Liver (tissue), 9 donors: Measurements from ENCODE around the gene CALML3. TPM values are rescaled to one million over a fixed set of nuclear protein-coding genes. Genes with fewer than 3 reads are reported as not detected.

Experiments
- DNase-seq: peaks from one replicate; pipeline ENCODE4 v3.0.0-alpha.2; 2017; ENCODE audit warnings: low spot score
- H3K27ac ChIP-seq, 2 donors: one replicate each; pipeline ENCODE4 v1.7.0; 2013; ENCODE audit warnings: inconsistent platforms in 2 of 2, low read length in 2 of 2, control low read depth in 1 of 2, low read depth in 1 of 2, mild to moderate bottlenecking in 1 of 2
- H3K27me3 ChIP-seq, 4 donors: one replicate each; pipeline versions ENCODE4 v1.6.1 to v1.7.0; 2013; ENCODE audit warnings: low read length in 3 of 4, inconsistent platforms in 1 of 4, mild to moderate bottlenecking in 1 of 4, moderate library complexity in 1 of 4; ENCODE audit not compliant: control insufficient read depth in 4 of 4, insufficient read depth in 4 of 4
- H3K36me3 ChIP-seq, 4 donors: one replicate each; pipeline versions ENCODE4 v1.6.1 to v1.7.0; 2013; ENCODE audit warnings: low read length in 3 of 4, mild to moderate bottlenecking in 3 of 4, low read depth in 1 of 4, moderate library complexity in 1 of 4; ENCODE audit not compliant: control insufficient read depth in 4 of 4, insufficient read depth in 3 of 4
- H3K4me1 ChIP-seq, 4 donors: one replicate each; pipeline versions ENCODE4 v1.6.1 to v1.7.0; 2013; ENCODE audit warnings: low read length in 3 of 4, mild to moderate bottlenecking in 3 of 4, moderate library complexity in 1 of 4; ENCODE audit not compliant: control insufficient read depth in 4 of 4, insufficient read depth in 4 of 4
- H3K4me3 ChIP-seq, 3 donors: one replicate each; pipeline versions ENCODE4 v1.6.1 to v1.7.0; 2013; ENCODE audit warnings: low read length in 3 of 3, control low read depth in 1 of 3, low read depth in 1 of 3, mild to moderate bottlenecking in 1 of 3
- H3K9ac ChIP-seq, 2 donors: one replicate each; pipeline ENCODE4 v1.7.0; 2013; ENCODE audit warnings: low read length in 2 of 2, mild to moderate bottlenecking in 2 of 2, moderate library complexity in 2 of 2, control low read depth in 1 of 2, low read depth in 1 of 2
- H3K9me3 ChIP-seq, 4 donors: one replicate each; pipeline versions ENCODE4 v1.6.1 to v1.7.0; 2013; ENCODE audit warnings: low read length in 3 of 4; ENCODE audit not compliant: control insufficient read depth in 4 of 4
- ATF3 ChIP-seq: IDR thresholded peaks from 2 replicates; pipeline ENCODE4 v1.6.1; 2016; ENCODE audit warnings: antibody characterized with exemption
- CTCF ChIP-seq: fragments of 150-350 bp; IDR thresholded peaks from 2 replicates; pipeline ENCODE4 v1.5.1; 2017; ENCODE audit warnings: improper control_type of control experiment, low read depth, low read length; ENCODE audit not compliant: missing input control
- EGR1 ChIP-seq, 2 donors: IDR thresholded peaks; 2 replicates each; pipeline ENCODE4 v1.6.1; 2016 to 2018; ENCODE audit warnings: antibody characterized with exemption in 2 of 2, low read depth in 2 of 2
- FOXA1 ChIP-seq: IDR thresholded peaks from 2 replicates; pipeline ENCODE4 v1.6.1; 2016; ENCODE audit warnings: antibody characterized with exemption
- FOXA2 ChIP-seq: IDR thresholded peaks from 2 replicates; pipeline ENCODE4 v1.6.1; 2016; ENCODE audit warnings: antibody characterized with exemption
- GABPA ChIP-seq, 2 donors: IDR thresholded peaks in 1 of 2; conservative IDR thresholded peaks in 1 of 2; 2 replicates each; pipeline ENCODE4 v1.6.1; 2016; ENCODE audit warnings: antibody characterized with exemption in 2 of 2, mild to moderate bottlenecking in 1 of 2, moderate library complexity in 1 of 2
- HNF4A ChIP-seq, 2 donors: conservative IDR thresholded peaks; 2 replicates each; pipeline ENCODE4 v1.6.1; 2016; ENCODE audit warnings: antibody characterized with exemption in 2 of 2, mild to moderate bottlenecking in 2 of 2
- HNF4G ChIP-seq: IDR thresholded peaks from 2 replicates; pipeline ENCODE4 v1.6.1; 2016; ENCODE audit warnings: antibody characterized with exemption
- JUND ChIP-seq, 2 donors: IDR thresholded peaks; 2 replicates each; pipeline ENCODE4 v1.6.1; 2016; ENCODE audit warnings: antibody characterized with exemption in 2 of 2
- MAX ChIP-seq: IDR thresholded peaks from 2 replicates; pipeline ENCODE4 v1.6.1; 2016; ENCODE audit warnings: antibody characterized with exemption
- NR2F2 ChIP-seq: IDR thresholded peaks from 2 replicates; pipeline ENCODE4 v1.6.1; 2016; ENCODE audit warnings: antibody characterized with exemption
- RAD21 ChIP-seq, 2 donors: IDR thresholded peaks; 2 replicates each; pipeline ENCODE4 v1.6.1; 2016; ENCODE audit warnings: antibody characterized with exemption in 2 of 2, mild to moderate bottlenecking in 2 of 2
- REST ChIP-seq: IDR thresholded peaks from 2 replicates; pipeline ENCODE4 v1.6.1; 2016; ENCODE audit warnings: antibody characterized with exemption, mild to moderate bottlenecking
- RXRA ChIP-seq, 2 donors: IDR thresholded peaks; 2 replicates each; pipeline ENCODE4 v1.6.1; 2017 to 2018; ENCODE audit warnings: antibody characterized with exemption in 2 of 2, mild to moderate bottlenecking in 1 of 2
- YY1 ChIP-seq: IDR thresholded peaks from 2 replicates; pipeline ENCODE4 v1.6.1; 2016; ENCODE audit warnings: antibody characterized with exemption, mild to moderate bottlenecking
- ZBTB33 ChIP-seq: IDR thresholded peaks from 2 replicates; pipeline ENCODE4 v1.6.1; 2016; ENCODE audit warnings: antibody characterized with exemption
- WGBS: extraction: QIAGEN DNeasy Blood & Tissue Kit; methylation state at CpG from one replicate; pipeline ENCODE4 v1.1.7; 2013; 5-methylcytosine and 5-hydroxymethylcytosine counted together
- polyA plus RNA-seq, 2 donors: library from polyadenylated mRNA; stranded (reverse) in 1 of 2; unstranded in 1 of 2; fragments of 200-250 nt in 1 of 2; fragments of >200 nt in 1 of 2; fragmentation: Nextera tagmentation in 1 of 2; extraction: Ambion mirVana in 1 of 2; gene quantifications; one replicate each; pipeline versions ENCODE4 v1.2.1 to v1.2.3, GENCODE V29; 2013 to 2015
- total RNA-seq, 2 donors: library from RNA; depleted of rRNA; stranded (reverse); fragments of >200 nt; gene quantifications; one replicate each; pipeline ENCODE4 v1.2.3, GENCODE V29; 2014
- donor health status: healthy.
- donor health status: healthy.
- donor health status: healthy.
- donor health status: healthy.
- donor health status: healthy.

The CALML3 gene
- total and polyA plus RNA-seq, 4 donors: not detected

- Histone ChIP-seq H3K4me1 (peaks cover 5 to 14% (median 9%) of the 10 kb centered on the region in 4 donors), H3K9me3 (no peaks in the 10 kb centered on the region), H3K27me3 (no peaks in the 10 kb centered on the region), H3K36me3 (no peaks in the 10 kb centered on the region), H3K4me3 (no peak overlapping the region), H3K9ac (no peak overlapping the region), H3K27ac (no peak overlapping the region)
- 93% methylated on average over 16 of the region's 16 CpGs for WGBS
- no peak for DNase-seq
- TF ChIP-seq FOXA2 (no peak), FOXA1 (no peak), HNF4G (no peak), RXRA (IDR thresholded peaks at IDR 0.05) (no peak), GABPA (IDR thresholded peaks at IDR 0.05 in 1 of 2, conservative IDR thresholded peaks at IDR 0.05 in 1 of 2) (no peak), EGR1 (IDR thresholded peaks at IDR 0.05; ENCODE audit: low read depth in 2 of 2) (no peak), CTCF (no peak), ATF3 (no peak), MAX (no peak), NR2F2 (no peak), YY1 (no peak), RAD21 (IDR thresholded peaks at IDR 0.05) (no peak)
These were observed 10.4 kb upstream of the CALML3 start for GRCh38 chr10:5514226-5514850.

GRCh38 chr10:5515948-5516761 is 8.6 kb upstream of the CALML3 start:
- no peaks in the 10 kb centered on the region for H3K36me3 ChIP-seq
- peaks cover 5 to 14% (median 9%) of the 10 kb centered on the region in 4 donors for H3K4me1 ChIP-seq
- no peak for DNase-seq
- 80% methylated on average over 10 of the region's 10 CpGs for WGBS
- no peak overlapping the region for H3K9ac ChIP-seq
- H3K27me3 ChIP-seq: no peaks in the 10 kb centered on the region
- no peaks in the 10 kb centered on the region for H3K9me3 ChIP-seq
- TF ChIP-seq HNF4A (conservative IDR thresholded peaks at IDR 0.05) (no peak), GABPA (IDR thresholded peaks at IDR 0.05 in 1 of 2, conservative IDR thresholded peaks at IDR 0.05 in 1 of 2) (no peak), EGR1 (IDR thresholded peaks at IDR 0.05; ENCODE audit: low read depth in 2 of 2) (no peak), MAX (no peak), JUND (IDR thresholded peaks at IDR 0.05) (no peak), YY1 (no peak), CTCF (no peak), REST (no peak), HNF4G (no peak), NR2F2 (no peak), ZBTB33 (no peak)
- no peak overlapping the region for H3K4me3 ChIP-seq
- no peak overlapping the region for H3K27ac ChIP-seq
